CD14-positive monocyte (primary cell): Measurements from ENCODE around the gene ULK4. TPM values are rescaled to one million over a fixed set of nuclear protein-coding genes. Genes with fewer than 3 reads are reported as not detected.

Experiments
- DNase-seq, 3 donors: peaks; one replicate each; pipeline ENCODE4 v3.0.0-alpha.2; 2011 to 2022
- H2AFZ ChIP-seq: 2 replicates; pipeline ENCODE4 v1.6.0; 2012; ENCODE audit warnings: mild to moderate bottlenecking, low read depth, low read length, inconsistent platforms; ENCODE audit not compliant: insufficient read depth, poor library complexity, severe bottlenecking
- H3K27ac ChIP-seq, 2 donors: 1 replicate in 1 of 2; 2 replicates in 1 of 2; pipeline ENCODE4 v1.5.1; 2012 to 2013; ENCODE audit warnings: low read length in 2 of 2, control low read depth in 1 of 2, inconsistent platforms in 1 of 2, low read depth in 1 of 2, mild to moderate bottlenecking in 1 of 2
- H3K27me3 ChIP-seq, 2 donors: one replicate each; pipeline versions ENCODE4 v1.6.0 to v1.6.1; 2011 to 2013; ENCODE audit warnings: low read length in 2 of 2; ENCODE audit not compliant: control insufficient read depth in 2 of 2, insufficient read depth in 2 of 2
- H3K36me3 ChIP-seq, 2 donors: replicated peaks in 1 of 2; 1 replicate in 1 of 2; 2 replicates in 1 of 2; pipeline versions ENCODE4 v1.5.1 to v1.6.1; 2012 to 2013; ENCODE audit warnings: low read length in 2 of 2, control low read depth in 1 of 2, inconsistent platforms in 1 of 2, mild to moderate bottlenecking in 1 of 2; ENCODE audit not compliant: insufficient read depth in 2 of 2, control insufficient read depth in 1 of 2
- H3K4me1 ChIP-seq, 2 donors: 1 replicate in 1 of 2; 2 replicates in 1 of 2; pipeline versions ENCODE4 v1.5.1 to v1.6.1; 2012 to 2013; ENCODE audit warnings: low read length in 2 of 2, control low read depth in 1 of 2, inconsistent platforms in 1 of 2, mild to moderate bottlenecking in 1 of 2, moderate library complexity in 1 of 2; ENCODE audit not compliant: insufficient read depth in 2 of 2, control insufficient read depth in 1 of 2
- H3K4me2 ChIP-seq: replicated peaks from 2 replicates; pipeline ENCODE3; 2012; ENCODE audit warnings: low read length, moderate library complexity, mild to moderate bottlenecking; ENCODE audit not compliant: poor library complexity, severe bottlenecking; ENCODE audit errors: extremely low read depth
- H3K4me3 ChIP-seq, 3 experiments: fragments of 200-600 bp in 1 of 3; sonication (generic) in 1 of 3; replicated peaks in 1 of 3; 1 replicate in 2 of 3; 2 replicates in 1 of 3; pipeline ENCODE4 v1.5.1; 2011 to 2013; ENCODE audit warnings: low read length in 3 of 3, mild to moderate bottlenecking in 3 of 3, control low read depth in 2 of 3, low read depth in 2 of 3, inconsistent platforms in 1 of 3, moderate library complexity in 1 of 3
- H3K79me2 ChIP-seq: 2 replicates; pipeline ENCODE4 v1.6.0; 2012; ENCODE audit warnings: mild to moderate bottlenecking, control low read depth, inconsistent platforms, low read length, moderate library complexity; ENCODE audit not compliant: insufficient read depth
- H3K9ac ChIP-seq: 2 replicates; pipeline ENCODE4 v1.6.0; 2017; ENCODE audit warnings: low read length, mild to moderate bottlenecking; ENCODE audit not compliant: insufficient read depth, poor library complexity, severe bottlenecking
- H3K9me3 ChIP-seq, 2 donors: replicated peaks in 1 of 2; 1 replicate in 1 of 2; 2 replicates in 1 of 2; pipeline versions ENCODE4 v1.5.1 to v1.6.1; 2012 to 2013; ENCODE audit warnings: low read length in 2 of 2, control low read depth in 1 of 2; ENCODE audit not compliant: control insufficient read depth in 1 of 2, insufficient read depth in 1 of 2
- H4K20me1 ChIP-seq: 2 replicates; pipeline ENCODE4 v1.6.0; 2012; ENCODE audit warnings: mild to moderate bottlenecking, low read length, control low read depth, moderate library complexity; ENCODE audit not compliant: insufficient read depth
- H3K27ac Mint-ChIP-seq, 7 donors: one replicate each; pipeline ENCODE4 v1.8.0; 2020; ENCODE audit warnings: mild to moderate bottlenecking in 7 of 7, mixed read lengths in 7 of 7, moderate library complexity in 6 of 7, inconsistent platforms in 2 of 7
- H3K27me3 Mint-ChIP-seq, 3 donors: one replicate each; pipeline ENCODE4 v1.8.0; 2021 to 2022; ENCODE audit warnings: low read depth in 3 of 3, mild to moderate bottlenecking in 3 of 3, mixed read lengths in 3 of 3, moderate library complexity in 3 of 3, inconsistent platforms in 1 of 3
- H3K36me3 Mint-ChIP-seq, 2 donors: one replicate each; pipeline ENCODE4 v1.8.0; 2020; ENCODE audit warnings: mixed read lengths in 2 of 2, inconsistent platforms in 1 of 2, mild to moderate bottlenecking in 1 of 2
- H3K4me1 Mint-ChIP-seq: one replicate; pipeline ENCODE4 v1.8.0; 2020; ENCODE audit warnings: mild to moderate bottlenecking, mixed read lengths
- H3K4me3 Mint-ChIP-seq, 2 donors: one replicate each; pipeline ENCODE4 v1.8.0; 2020; ENCODE audit warnings: mild to moderate bottlenecking in 2 of 2, mixed read lengths in 2 of 2, moderate library complexity in 1 of 2
- H3K9me3 Mint-ChIP-seq, 7 donors: one replicate each; pipeline ENCODE4 v1.8.0; 2020 to 2022; ENCODE audit warnings: mixed read lengths in 7 of 7, mild to moderate bottlenecking in 6 of 7, moderate library complexity in 6 of 7, inconsistent platforms in 2 of 7
- CTCF ChIP-seq: fragments of 200-600 bp; IDR thresholded peaks from one replicate; pipeline ENCODE4 v1.8.0; 2022; ENCODE audit warnings: antibody characterized with exemption, mild to moderate bottlenecking
- WGBS: methylation state at CpG from one replicate; pipeline ENCODE4 v1.1.5; 2013; ENCODE audit warnings: missing lambda C conversion rate; ENCODE audit not compliant: insufficient coverage; 5-methylcytosine and 5-hydroxymethylcytosine counted together
- intact Hi-C, 2 donors: fragments of 100-400 bp; cut with micrococcal nuclease; formaldehyde crosslinking; loops; one replicate each; pipeline versions ENCODE4 v1.15.0 to v1.15.1; 2023
- polyA plus RNA-seq, 3 donors: library from polyadenylated mRNA; depleted of rRNA in 1 of 3; unstranded in 2 of 3; stranded (reverse) in 1 of 3; fragments of 300-500 nt in 2 of 3; fragments of >200 nt in 1 of 3; fragmentation: Illumina TruSeq in 2 of 3; gene quantifications; 1 replicate in 2 of 3; 2 replicates in 1 of 3; pipeline ENCODE4 v1.2.3, GENCODE V29; 2012 to 2021

Gene ULK4
- polyA plus RNA-seq, 3 donors = 6.7 to 14.0 (median 11.8) TPM

DNA sequence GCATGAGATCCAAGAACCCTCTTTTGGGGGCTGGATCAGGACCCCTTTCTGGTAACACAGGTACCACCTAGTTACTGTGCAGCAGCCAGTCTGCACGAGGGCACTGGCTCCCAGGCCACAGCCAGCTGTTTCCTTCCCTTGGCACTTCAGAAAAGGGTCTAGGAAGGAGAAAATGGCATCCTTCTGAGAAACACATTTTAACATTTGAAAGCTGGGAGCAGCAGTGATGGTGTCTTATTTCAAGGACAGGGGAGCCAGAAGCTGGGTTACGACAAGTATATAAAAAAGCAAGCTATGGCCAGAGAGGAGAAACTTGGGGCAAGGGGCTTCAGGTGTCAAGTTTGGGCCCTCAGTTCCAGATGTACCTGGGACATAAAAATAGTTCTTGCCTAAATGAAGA, 479.8 kb downstream of the ULK4 start:
- H3K4me1 ChIP-seq = no peaks in the 10 kb centered on the region
- Mint-ChIP-seq H3K27me3 (peaks cover 0 to 2% (median 0%) of the 10 kb centered on the region in 3 donors), H3K27ac (no peak overlapping the region), H3K4me3 (no peak overlapping the region), H3K9me3 (peaks cover 2 to 12% (median 5%) of the 10 kb centered on the region in 7 donors), H3K4me1 (peaks cover 3% of the 10 kb centered on the region), H3K36me3 (no peaks in the 10 kb centered on the region)
- no peaks in the 10 kb centered on the region for H3K36me3 ChIP-seq
- no peaks in the 10 kb centered on the region for H4K20me1 ChIP-seq
- H3K27me3 ChIP-seq = no peaks in the 10 kb centered on the region
- no peak for TF ChIP-seq CTCF
- no peak overlapping the region for H3K9ac ChIP-seq
- H3K4me2 ChIP-seq = no peak overlapping the region
- no peak overlapping the region for H3K27ac ChIP-seq
- DNase-seq = no peak
- no peak overlapping the region for H3K4me3 ChIP-seq
- whole genome bisulfite sequencing = 50% methylated on average over 2 of the region's 2 CpGs
- no peak overlapping the region for H2AFZ ChIP-seq
- no peaks in the 10 kb centered on the region for H3K9me3 ChIP-seq
- intact Hi-C loops = no loop called here
- H3K79me2 ChIP-seq = no peaks in the 10 kb centered on the region

- H4K20me1 ChIP-seq = no peaks in the 10 kb centered on the region
- H3K27me3 Mint-ChIP-seq = peaks cover 0 to 2% (median 0%) of the 10 kb centered on the region in 3 donors
- H3K9me3 Mint-ChIP-seq = peaks cover 7 to 23% (median 12%) of the 10 kb centered on the region in 7 donors
- no CpG with 5 or more reads among the region's 1 CpG for WGBS
- peaks cover 3% of the 10 kb centered on the region for H3K4me1 Mint-ChIP-seq
- no peak overlapping the region for H3K9ac ChIP-seq
- no peaks in the 10 kb centered on the region for H3K27me3 ChIP-seq
- no peaks in the 10 kb centered on the region for H3K36me3 ChIP-seq
- no peaks in the 10 kb centered on the region for H3K36me3 Mint-ChIP-seq
- no peak for DNase-seq
- no peak overlapping the region for H3K4me3 ChIP-seq
- H3K27ac ChIP-seq = no peak overlapping the region
- no peaks in the 10 kb centered on the region for H3K79me2 ChIP-seq
- intact Hi-C loops = no loop called here
- H3K4me1 ChIP-seq = no peaks in the 10 kb centered on the region
- no peak overlapping the region for H3K4me2 ChIP-seq
- TF ChIP-seq CTCF = no peak
- no peak overlapping the region for H2AFZ ChIP-seq
- no peak overlapping the region for H3K27ac Mint-ChIP-seq
- H3K4me3 Mint-ChIP-seq = no peak overlapping the region
- H3K9me3 ChIP-seq = peaks cover 1 to 2% of the 10 kb centered on the region in 2 donors
Observed at GRCh38 chr3:41478278-41478677, 483.6 kb downstream of the ULK4 start.
